Activated B cell treated with CpG ODN at 0.5 μM for 24 hours (primary cell): ENCODE results near the gene AFF1. TPM values are rescaled to one million over a fixed set of nuclear protein-coding genes. Genes with fewer than 3 reads are reported as not detected.

ENCODE experiments used
- ATAC-seq: fragments of 200-7000 bp; cut with Tn5 transposase; one replicate; pipeline ENCODE4 v1.10.0; 2021; ENCODE audit warnings: low read depth, mild to moderate bottlenecking, moderate library complexity
- CTCF ChIA-PET: fragments of 350-600 bp; sonication (Branson Sonifier 250); formaldehyde crosslinking; loops from one replicate; lab custom pipeline; 2021; ENCODE audit warnings: antibody characterized with exemption; lab: Charles Lee
- POLR2A ChIA-PET: fragments of 350-600 bp; sonication (Branson Sonifier 250); formaldehyde crosslinking; loops from one replicate; lab custom pipeline; 2021; ENCODE audit warnings: antibody characterized with exemption; lab: Charles Lee
- DNase-seq: peaks from one replicate; pipeline ENCODE4 v3.0.0; 2022
- H3K27ac Mint-ChIP-seq: one replicate; pipeline ENCODE4 v1.8.0; 2020; ENCODE audit warnings: mixed read lengths
- H3K27me3 Mint-ChIP-seq: one replicate; pipeline ENCODE4 v1.8.0; 2021; ENCODE audit warnings: mixed read lengths
- H3K36me3 Mint-ChIP-seq: one replicate; pipeline ENCODE4 v1.8.0; 2021; ENCODE audit warnings: low read depth, mixed read lengths
- H3K4me1 Mint-ChIP-seq: one replicate; pipeline ENCODE4 v1.8.0; 2021; ENCODE audit warnings: mixed read lengths
- H3K4me3 Mint-ChIP-seq: one replicate; pipeline ENCODE4 v1.8.0; 2020; ENCODE audit warnings: mild to moderate bottlenecking, mixed read lengths
- H3K9me3 Mint-ChIP-seq: one replicate; pipeline ENCODE4 v1.8.0; 2020; ENCODE audit warnings: mixed read lengths
- intact Hi-C: fragments of 100-400 bp; cut with micrococcal nuclease; formaldehyde crosslinking; loops from one replicate; pipeline ENCODE4 v1.15.1; 2024
- total RNA-seq: library from RNA; stranded (reverse); gene quantifications from 2 replicates; pipeline ENCODE4 v1.2.3, GENCODE V29; 2022
- TF ChIP-seq, protein P1 (sequence below): fragments of 200-600 bp; IDR thresholded peaks from one replicate; pipeline ENCODE4 v1.8.0; 2022; ENCODE audit warnings: antibody characterized with exemption, mild to moderate bottlenecking

AFF1 gene
- total RNA-seq, 1 donor from 2014 or later, result 60.8 TPM

DNA sequence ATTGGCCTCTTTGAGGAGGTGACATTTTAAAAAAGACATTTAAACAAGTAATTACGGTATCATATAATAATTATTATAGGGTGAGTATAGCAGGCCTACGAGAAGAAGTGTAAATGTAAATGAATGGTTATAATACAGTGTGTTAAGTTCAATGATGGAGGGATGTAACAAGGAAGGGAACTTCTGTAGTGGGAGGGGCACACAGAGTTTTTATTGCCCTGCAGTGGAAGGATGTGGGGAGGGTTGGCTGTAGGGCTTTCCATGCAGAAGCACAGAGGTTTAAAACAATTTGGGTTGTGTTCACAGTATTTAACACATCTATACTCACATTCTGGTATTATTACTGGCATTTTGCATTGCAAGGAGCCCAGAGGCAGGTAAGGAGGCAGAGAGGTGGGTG lies 41.1 kb downstream of the AFF1 start:
- ChIA-PET POLR2A (no interaction called here), CTCF (no interaction called here)
- no peak overlapping the region for H3K27ac Mint-ChIP-seq
- H3K27me3 Mint-ChIP-seq, result no peaks in the 10 kb centered on the region
- DNase-seq (no peak), ATAC-seq (no peak)
- intact Hi-C loops, result no loop called here
- TF ChIP-seq, protein P1, sequence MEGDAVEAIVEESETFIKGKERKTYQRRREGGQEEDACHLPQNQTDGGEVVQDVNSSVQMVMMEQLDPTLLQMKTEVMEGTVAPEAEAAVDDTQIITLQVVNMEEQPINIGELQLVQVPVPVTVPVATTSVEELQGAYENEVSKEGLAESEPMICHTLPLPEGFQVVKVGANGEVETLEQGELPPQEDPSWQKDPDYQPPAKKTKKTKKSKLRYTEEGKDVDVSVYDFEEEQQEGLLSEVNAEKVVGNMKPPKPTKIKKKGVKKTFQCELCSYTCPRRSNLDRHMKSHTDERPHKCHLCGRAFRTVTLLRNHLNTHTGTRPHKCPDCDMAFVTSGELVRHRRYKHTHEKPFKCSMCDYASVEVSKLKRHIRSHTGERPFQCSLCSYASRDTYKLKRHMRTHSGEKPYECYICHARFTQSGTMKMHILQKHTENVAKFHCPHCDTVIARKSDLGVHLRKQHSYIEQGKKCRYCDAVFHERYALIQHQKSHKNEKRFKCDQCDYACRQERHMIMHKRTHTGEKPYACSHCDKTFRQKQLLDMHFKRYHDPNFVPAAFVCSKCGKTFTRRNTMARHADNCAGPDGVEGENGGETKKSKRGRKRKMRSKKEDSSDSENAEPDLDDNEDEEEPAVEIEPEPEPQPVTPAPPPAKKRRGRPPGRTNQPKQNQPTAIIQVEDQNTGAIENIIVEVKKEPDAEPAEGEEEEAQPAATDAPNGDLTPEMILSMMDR, result no peak
- no peaks in the 10 kb centered on the region for H3K9me3 Mint-ChIP-seq
- H3K36me3 Mint-ChIP-seq, result no peaks in the 10 kb centered on the region
- H3K4me3 Mint-ChIP-seq, result no peak overlapping the region
- peaks cover 35% of the 10 kb centered on the region for H3K4me1 Mint-ChIP-seq

DNA sequence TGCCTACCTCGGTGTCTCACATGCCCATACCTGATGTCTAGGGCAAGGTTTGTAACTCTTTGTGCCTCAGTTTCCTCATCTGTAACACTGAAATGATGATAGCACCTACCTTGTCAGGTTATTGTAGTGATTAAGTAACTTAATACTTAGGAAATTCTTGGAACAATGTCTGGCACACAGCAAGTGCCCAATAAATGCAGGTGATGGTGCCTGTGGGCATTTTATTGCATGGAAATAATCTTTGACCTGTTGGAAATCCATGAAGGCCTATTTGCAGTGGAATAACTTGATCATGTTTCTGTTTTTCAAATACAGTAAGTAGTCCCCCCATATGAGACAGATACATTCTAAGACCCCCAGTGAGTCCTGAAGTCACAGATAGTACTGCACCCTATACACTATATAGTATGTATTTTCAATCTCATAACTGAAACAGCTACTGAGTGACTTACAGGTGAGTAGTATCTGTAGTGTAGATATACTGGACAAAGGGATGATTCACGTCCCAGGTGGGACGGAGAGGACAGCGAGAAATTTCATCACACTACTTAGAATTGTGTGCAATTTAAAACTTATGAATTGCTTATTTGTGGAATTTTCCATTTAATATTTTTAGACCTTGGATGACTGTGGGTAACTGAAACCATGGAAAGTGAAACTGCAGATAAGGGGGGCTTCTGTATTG lies 42.1 kb downstream of the AFF1 start:
- POLR2A ChIA-PET, result interaction anchor here (0.6 kb wide), 1 partner anchor 18 kb away, joined by 4 read pairs; no protein-coding TSS in a partner anchor
- intact Hi-C loops, result no loop called here
- Mint-ChIP-seq H3K27ac (no peak overlapping the region), H3K4me3 (no peak overlapping the region), H3K9me3 (no peaks in the 10 kb centered on the region), H3K27me3 (no peaks in the 10 kb centered on the region), H3K4me1 (peaks cover 45% of the 10 kb centered on the region), H3K36me3 (peaks cover 3% of the 10 kb centered on the region)
- TF ChIP-seq, protein P1, result no peak
- DNase-seq (no peak), ATAC-seq (no peak)
- CTCF ChIA-PET, result interaction anchor here (1.3 kb wide), 1 partner anchor 174 kb away, joined by 3 read pairs; no protein-coding TSS in a partner anchor

DNA sequence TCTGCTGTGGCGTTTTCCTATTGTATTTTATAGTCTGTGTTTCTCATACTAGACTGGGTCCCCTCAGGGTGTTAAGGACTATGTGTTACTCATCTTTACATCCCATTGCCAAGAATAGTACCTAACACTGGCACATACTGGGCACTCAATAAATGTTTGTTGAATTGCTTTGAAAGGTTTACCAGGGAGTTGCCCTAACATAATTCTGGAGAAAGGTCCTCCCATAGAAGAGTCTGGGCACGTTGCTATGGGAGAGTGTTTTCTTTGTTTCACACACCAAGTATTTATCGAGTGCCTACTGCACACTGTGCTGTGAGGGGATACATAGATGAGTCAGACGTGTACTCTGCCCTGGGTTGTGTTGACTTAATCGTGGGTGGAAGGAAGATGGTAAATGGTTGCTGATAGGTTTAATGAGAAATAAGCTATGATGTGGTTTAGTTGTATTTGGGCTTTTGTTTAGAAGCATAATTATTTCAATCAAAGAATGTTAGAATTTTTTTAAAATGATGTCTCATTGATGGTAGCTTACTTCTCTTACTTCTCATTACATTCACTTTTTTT lies 42.9 kb downstream of the AFF1 start:
- H3K9me3 Mint-ChIP-seq, result peaks cover 2% of the 10 kb centered on the region
- intact Hi-C loops, result loop anchor here (1.0 to 2.0 kb wide), 2 partner anchors 10 to 17 kb away; no protein-coding TSS in a partner anchor
- POLR2A ChIA-PET, result interaction anchor here (0.6 to 1.2 kb wide), 3 partner anchors 19 to 29 kb away, joined by 3 to 4 read pairs (median 3); no protein-coding TSS in a partner anchor
- ATAC-seq, result peak; percentile 51
- no peak overlapping the region for H3K4me3 Mint-ChIP-seq
- CTCF ChIA-PET, result interaction anchor here (1.3 kb wide), 1 partner anchor 173 kb away, joined by 3 read pairs; no protein-coding TSS in a partner anchor
- DNase-seq, result no peak
- TF ChIP-seq, protein P1, result no peak
- H3K4me1 Mint-ChIP-seq, result peaks cover 50% of the 10 kb centered on the region
- H3K27me3 Mint-ChIP-seq, result no peaks in the 10 kb centered on the region
- H3K27ac Mint-ChIP-seq, result no peak overlapping the region
- peaks cover 5% of the 10 kb centered on the region for H3K36me3 Mint-ChIP-seq

DNA sequence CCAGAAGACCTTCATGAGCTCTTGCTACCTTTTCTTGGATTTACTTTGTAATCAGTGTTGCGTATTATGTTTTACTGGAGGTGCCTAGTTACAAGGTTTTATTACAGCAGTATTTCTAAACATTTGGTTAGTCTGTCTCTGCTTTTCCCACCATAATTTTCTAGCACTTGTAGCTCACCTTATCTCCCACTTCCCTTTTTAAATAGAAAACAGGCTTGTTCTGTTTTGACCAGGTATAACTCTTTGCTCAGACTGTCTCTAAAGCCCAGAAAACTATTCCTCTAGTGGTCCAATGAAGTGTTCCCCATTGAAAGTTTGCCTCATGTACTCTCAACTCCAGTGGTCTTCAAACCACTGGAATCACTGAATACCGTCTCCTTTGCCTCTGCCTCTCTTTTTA lies 43.9 kb downstream of the AFF1 start:
- Mint-ChIP-seq H3K27ac (peak overlapping the region; percentile 36), H3K9me3 (peaks cover 2% of the 10 kb centered on the region), H3K4me3 (peak overlapping the region; percentile 33), H3K4me1 (peaks cover 50% of the 10 kb centered on the region), H3K36me3 (peaks cover 5% of the 10 kb centered on the region), H3K27me3 (no peaks in the 10 kb centered on the region)
- ATAC-seq (no peak), DNase-seq (no peak)
- intact Hi-C loops, result loop anchor here (1.0 to 2.0 kb wide), 3 partner anchors 11 to 20 kb away; no protein-coding TSS in a partner anchor
- ChIA-PET CTCF (interaction anchor here (1.5 kb wide), 1 partner anchor 39 kb away, joined by 3 read pairs; no protein-coding TSS in a partner anchor), POLR2A (interaction anchor here (0.9 to 1.4 kb wide), 3 partner anchors 19 to 28 kb away, joined by 3 read pairs; no protein-coding TSS in a partner anchor)
- TF ChIP-seq, protein P1, result no peak

DNA sequence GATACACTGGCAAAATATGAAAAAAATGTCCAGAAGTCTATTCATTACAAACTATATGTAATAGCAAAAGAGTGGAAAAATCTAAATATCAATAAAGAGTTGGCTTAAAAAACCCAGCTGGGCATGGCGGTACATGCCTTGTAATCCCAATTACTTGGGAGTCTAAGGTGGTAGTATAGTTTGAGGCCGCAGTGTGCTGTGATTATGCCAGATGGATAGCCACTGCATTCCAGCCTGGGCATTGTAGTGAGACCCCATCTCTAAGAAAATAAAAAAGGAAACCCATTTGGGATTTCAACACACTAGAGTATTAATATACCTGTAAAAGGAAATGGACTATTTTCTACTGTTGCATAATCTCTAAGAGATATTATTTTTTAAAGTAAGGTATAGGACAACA lies 45.4 kb downstream of the AFF1 start:
- Mint-ChIP-seq H3K4me3 (no peak overlapping the region), H3K27ac (no peak overlapping the region)

More for the DNA sequence above, 45.4 kb downstream of the AFF1 start:
- POLR2A ChIA-PET, result interaction anchor here (1.1 kb wide), 1 partner anchor 45 kb away, joined by 3 read pairs; the partner anchor contains the start of gene AFF1
- peaks cover 2% of the 10 kb centered on the region for H3K9me3 Mint-ChIP-seq
- H3K36me3 Mint-ChIP-seq, result peaks cover 5% of the 10 kb centered on the region
- ATAC-seq (no peak), DNase-seq (no peak)
- H3K4me1 Mint-ChIP-seq, result peaks cover 50% of the 10 kb centered on the region
- H3K27me3 Mint-ChIP-seq, result no peaks in the 10 kb centered on the region
- TF ChIP-seq, protein P1, result no peak
- CTCF ChIA-PET, result interaction anchor here (0.8 kb wide), 1 partner anchor 113 kb away, joined by 3 read pairs; no protein-coding TSS in a partner anchor
- intact Hi-C loops, result no loop called here
